ENCODE results near the gene FBXO31.

Gene FBXO31, protein sequence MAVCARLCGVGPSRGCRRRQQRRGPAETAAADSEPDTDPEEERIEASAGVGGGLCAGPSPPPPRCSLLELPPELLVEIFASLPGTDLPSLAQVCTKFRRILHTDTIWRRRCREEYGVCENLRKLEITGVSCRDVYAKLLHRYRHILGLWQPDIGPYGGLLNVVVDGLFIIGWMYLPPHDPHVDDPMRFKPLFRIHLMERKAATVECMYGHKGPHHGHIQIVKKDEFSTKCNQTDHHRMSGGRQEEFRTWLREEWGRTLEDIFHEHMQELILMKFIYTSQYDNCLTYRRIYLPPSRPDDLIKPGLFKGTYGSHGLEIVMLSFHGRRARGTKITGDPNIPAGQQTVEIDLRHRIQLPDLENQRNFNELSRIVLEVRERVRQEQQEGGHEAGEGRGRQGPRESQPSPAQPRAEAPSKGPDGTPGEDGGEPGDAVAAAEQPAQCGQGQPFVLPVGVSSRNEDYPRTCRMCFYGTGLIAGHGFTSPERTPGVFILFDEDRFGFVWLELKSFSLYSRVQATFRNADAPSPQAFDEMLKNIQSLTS

GRCh38 chr16:87383505-87384161 is at the start of gene FBXO31:
TSS of gene FBXO31 (minus strand) at chr16:87383776. CDS start at chr16:87383744, 32 bp downstream.
- DNase-seq (ENCODE audit: low read depth) = peak; percentile 85

DNA sequence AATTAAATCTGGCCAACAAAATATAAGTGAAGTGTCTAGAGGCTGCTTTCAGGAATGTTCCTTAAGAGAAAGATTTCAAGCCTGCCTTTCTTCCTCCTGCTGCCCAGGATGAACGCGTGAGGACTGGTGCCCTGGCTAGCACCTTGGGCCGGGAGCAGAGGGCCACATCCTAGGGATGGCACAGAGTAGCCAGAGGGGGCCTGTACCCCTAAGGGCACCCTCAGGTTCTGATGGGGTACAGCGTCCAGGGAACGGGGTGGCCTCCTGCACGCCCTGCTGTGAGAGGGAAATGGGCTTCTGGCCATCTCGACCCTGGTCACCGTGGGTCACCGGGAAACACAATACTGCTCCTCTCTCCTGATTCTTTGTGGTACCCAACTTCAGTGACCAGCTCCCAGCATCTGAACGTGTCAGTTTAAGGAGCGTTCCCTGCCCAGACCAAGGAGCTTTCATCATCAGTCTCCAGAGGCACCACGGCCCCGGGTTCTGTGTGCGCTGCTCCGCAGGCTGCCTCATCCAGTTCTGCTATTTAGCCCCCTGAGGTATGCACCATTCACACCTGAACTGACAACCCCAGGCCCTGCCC is 48.8 kb upstream of the FBXO31 start:
- no peak for DNase-seq (ENCODE audit: low read depth)

DNA sequence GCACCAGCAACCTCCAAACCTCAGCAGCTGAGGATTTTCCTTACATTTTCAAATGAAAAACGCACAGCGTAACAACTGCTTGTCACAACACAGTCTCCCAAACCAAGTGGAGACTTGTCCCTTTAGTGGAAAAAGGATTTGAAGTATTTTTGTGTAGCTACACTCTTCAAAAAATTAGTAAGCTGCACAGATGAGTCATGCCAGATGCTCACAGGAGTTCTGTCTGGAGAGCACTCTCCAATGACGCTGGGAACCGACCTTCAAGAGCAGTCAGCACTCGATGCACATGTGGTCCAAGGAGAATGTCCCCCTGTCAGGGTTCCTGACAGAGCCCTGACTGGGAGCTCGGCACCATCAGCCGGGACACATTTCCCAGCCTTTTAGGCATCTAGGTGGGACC is 48.4 kb upstream of the FBXO31 start:
- no peak for DNase-seq (ENCODE audit: low read depth)

GRCh38 chr16:87426423-87427215 is 43.0 kb upstream of the FBXO31 start:
- no peak for DNase-seq (ENCODE audit: low read depth)

DNA sequence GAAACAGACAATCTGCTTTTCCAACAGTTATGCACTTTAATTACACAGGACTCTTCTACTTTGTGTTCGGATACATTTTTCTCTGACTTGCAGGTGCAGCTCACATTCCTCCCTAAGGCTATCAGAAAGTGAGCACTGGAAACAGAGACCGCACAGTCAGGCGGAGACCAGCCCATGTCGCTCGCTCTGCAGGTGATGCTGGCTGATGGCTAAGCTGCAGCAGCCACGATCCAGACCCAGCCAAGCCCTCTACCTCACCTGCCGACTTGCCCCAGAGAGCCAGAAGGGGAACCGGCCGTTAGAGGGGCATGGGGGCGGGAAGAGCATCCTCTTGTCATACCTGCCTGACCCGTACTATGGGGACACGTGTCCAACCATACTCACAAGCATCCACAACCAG is 42.4 kb upstream of the FBXO31 start:
- no peak for DNase-seq (ENCODE audit: low read depth)

- DNase-seq (ENCODE audit: low read depth) = no peak
Measured at GRCh38 chr16:87424266-87424665, 40.7 kb upstream of the FBXO31 start.

GRCh38 chr16:87423429-87423828 is 39.9 kb upstream of the FBXO31 start:
- no peak for DNase-seq (ENCODE audit: low read depth)

DNA sequence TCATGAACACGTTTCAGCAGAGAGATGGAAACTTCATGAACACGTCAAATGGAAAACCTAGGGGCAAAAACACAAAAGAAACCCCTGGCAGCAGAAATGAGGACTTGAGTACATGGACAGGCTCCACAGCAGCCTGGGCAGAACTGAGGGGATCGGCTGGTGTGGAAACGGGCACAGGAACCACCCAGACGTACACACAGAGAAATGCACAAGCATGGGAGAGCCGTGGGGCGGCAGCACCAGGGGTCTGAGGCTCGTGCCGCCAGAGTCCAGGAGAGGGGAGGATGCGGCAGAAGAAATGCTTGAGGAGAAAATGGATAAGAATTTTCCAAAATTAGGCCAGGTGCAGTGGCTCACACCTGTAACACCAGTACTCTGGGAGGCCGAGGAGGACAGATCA is 38.5 kb upstream of the FBXO31 start:
- no peak for DNase-seq (ENCODE audit: low read depth)

- no peak for DNase-seq (ENCODE audit: low read depth)
Measured at GRCh38 chr16:87421003-87421912, 37.7 kb upstream of the FBXO31 start.

DNA sequence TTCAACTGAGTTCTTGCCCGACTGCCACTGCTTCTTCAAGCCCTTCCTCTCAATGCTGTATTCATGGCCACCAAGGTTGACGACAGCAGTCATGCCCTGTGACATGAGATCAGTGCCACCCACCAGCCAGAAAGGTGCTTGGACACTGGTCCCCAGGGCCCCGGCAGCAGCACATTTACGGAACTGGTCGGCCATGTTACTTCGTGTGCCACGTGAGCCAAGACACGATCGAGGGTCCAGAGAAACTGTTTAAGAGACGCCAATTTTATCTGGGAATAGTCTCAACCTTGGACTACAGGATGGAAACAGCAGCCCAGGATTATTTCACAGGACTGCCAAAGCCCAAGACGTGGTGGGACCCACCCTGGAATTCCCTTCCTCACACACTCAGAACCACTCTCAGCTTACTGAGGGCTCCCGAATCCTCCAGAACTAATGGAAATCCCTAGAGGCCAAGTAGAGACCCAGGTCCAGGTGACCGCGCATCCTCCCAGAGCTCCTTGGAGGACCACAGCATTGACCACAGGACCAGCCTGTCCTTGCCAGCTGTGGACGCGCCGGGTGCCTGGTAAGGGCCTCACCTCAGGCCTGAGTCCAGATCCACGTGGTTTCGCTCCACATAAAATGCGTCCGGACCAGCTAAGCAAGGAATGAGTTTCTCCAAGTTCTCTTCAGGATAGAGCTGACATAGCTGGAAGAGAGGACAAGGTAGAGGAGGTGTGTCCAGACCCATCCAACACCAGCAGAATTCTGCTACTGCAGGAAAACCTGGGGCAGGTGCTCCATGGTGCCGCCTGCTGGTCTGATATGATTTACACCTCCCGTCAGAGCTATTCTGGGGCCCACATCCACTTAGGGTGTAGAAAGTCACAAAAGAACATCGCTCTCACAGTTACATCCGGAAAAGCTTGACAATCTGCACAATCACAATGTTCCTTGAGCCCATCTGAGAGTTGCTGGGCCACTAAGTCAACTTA is 36.7 kb upstream of the FBXO31 start:
- no peak for DNase-seq (ENCODE audit: low read depth)

DNA sequence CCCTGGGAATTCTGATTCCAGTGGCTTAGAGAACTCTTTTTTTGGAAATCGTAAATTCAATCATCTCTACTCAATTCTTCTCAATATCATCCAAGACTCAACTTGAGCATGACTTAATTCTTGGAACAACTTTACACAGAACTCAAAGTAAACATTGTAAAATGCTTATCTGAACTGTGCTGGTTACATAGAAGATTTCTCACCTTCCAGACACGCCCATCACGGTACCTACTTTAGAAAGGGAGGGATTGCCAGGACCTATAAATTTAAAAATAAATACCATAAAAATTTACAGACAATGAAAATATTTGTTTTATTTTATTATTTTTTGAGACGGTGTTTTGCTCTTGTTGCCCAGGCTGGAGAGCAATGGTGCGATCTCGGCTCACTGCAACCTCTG is 35.1 kb upstream of the FBXO31 start:
- no peak for DNase-seq (ENCODE audit: low read depth)

DNA sequence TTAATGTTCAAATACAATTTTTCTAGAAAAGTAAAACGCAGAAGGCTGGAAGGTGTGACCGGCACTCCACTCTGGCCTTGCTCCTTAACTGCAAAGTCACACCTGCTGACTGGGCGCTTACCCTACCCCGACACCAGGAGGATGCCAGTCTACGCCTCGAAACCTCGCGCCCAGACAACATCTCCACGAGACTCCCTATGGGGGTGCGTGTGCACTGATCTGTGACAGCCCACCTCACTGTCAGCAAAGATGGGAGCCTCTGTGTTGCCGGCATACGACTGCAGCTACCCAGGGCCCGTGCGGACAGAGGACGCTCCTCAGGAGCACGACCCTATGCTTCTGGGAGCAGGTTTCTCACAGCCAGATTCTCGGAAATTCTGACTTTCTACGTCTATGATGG is 34.6 kb upstream of the FBXO31 start:
- no peak for DNase-seq (ENCODE audit: low read depth)

- no peak for DNase-seq (ENCODE audit: low read depth)
Measured at GRCh38 chr16:87417528-87417910, 33.9 kb upstream of the FBXO31 start.

DNA sequence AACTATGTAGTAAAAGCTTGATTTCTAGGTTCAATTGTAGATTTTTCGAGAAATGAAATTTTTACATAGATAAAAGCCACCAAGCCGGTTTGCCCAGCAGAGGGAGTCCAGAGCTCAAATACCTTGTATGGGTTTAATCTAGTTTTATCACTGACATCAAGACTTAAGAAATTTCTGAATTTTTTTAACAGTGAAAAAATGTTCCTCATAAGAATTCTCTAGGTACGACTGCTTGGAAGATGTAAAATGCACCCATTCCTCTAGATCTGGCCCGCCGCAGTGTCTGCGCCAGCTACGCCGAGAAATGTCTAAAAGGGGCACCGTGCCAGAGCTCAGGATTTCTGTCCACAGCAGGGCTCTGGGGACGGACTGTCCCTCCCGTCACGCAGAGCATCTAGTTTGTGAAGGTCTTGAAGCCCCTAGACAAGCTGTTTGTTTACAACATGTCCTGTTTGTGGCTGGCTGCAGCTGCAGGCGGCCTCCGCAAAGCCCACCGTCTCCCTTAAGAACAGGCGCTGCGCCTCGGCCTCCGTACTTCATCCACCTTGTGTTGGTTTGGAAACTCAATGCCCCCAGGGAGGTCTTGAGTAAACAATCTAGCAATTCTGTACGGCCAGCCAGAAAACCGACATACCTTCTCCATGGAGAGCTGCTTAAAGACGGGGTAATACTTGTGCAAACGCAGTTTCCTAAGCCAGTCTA is 33.4 kb upstream of the FBXO31 start:
- DNase-seq (ENCODE audit: low read depth) = peak; percentile 24

DNA sequence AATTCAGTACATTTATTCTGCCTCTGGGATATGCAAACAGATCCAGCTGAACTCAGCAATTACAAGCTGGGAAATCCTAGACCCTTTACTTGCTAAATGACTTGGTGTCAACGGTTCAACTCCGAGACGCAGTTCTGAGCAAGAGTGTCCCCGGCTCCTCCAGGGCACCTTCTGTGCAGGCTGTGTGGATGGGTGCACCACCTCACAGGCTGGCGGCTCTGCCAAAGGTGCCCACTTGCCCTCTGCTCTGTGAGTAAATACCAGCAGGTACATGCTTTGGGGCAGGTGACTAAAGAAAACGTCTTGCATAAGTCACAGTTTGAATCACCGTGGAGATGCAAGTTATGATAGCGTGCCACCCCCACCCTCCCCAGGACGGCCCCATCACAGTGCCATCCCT is 31.9 kb upstream of the FBXO31 start:
- no peak for DNase-seq (ENCODE audit: low read depth)

GRCh38 chr16:87414251-87414680 is 30.7 kb upstream of the FBXO31 start:
- DNase-seq (ENCODE audit: low read depth) = no peak

GRCh38 chr16:87412996-87413421 is 29.4 kb upstream of the FBXO31 start:
- no peak for DNase-seq (ENCODE audit: low read depth)

GRCh38 chr16:87412371-87412995 is 28.9 kb upstream of the FBXO31 start:
- DNase-seq (ENCODE audit: low read depth) = no peak
